Effector memory CD4-positive, alpha-beta T cell (primary cell): ENCODE measurements around the gene ARHGEF11.

Experiments
- DNase-seq, 3 donors: peaks; one replicate each; pipeline ENCODE4 v3.0.0-alpha.2; 2020
- H3K27ac ChIP-seq: 2 replicates; pipeline ENCODE4 v1.7.0; 2013; ENCODE audit warnings: mild to moderate bottlenecking, low read length, moderate library complexity; ENCODE audit not compliant: insufficient read depth, poor library complexity, severe bottlenecking
- H3K27me3 ChIP-seq: replicated peaks from 2 replicates; pipeline ENCODE4 v1.7.0; 2013; ENCODE audit warnings: mild to moderate bottlenecking, low read length; ENCODE audit not compliant: insufficient read depth, control insufficient read depth, poor library complexity, severe bottlenecking
- H3K36me3 ChIP-seq: 2 replicates; pipeline ENCODE4 v1.7.0; 2013; ENCODE audit warnings: mild to moderate bottlenecking, low read length, moderate library complexity; ENCODE audit not compliant: control insufficient read depth, insufficient read depth
- H3K4me1 ChIP-seq: 2 replicates; pipeline ENCODE4 v1.7.0; 2013; ENCODE audit warnings: low read length, mild to moderate bottlenecking; ENCODE audit not compliant: control insufficient read depth, insufficient read depth, poor library complexity, severe bottlenecking
- H3K4me3 ChIP-seq: 2 replicates; pipeline ENCODE4 v1.7.0; 2013; ENCODE audit warnings: low read length, low read depth, mild to moderate bottlenecking; ENCODE audit not compliant: insufficient read depth, poor library complexity, severe bottlenecking
- H3K9me3 ChIP-seq: 2 replicates; pipeline ENCODE4 v1.7.0; 2013; ENCODE audit warnings: mild to moderate bottlenecking, low read length, moderate library complexity; ENCODE audit not compliant: control insufficient read depth

Gene ARHGEF11

DNA sequence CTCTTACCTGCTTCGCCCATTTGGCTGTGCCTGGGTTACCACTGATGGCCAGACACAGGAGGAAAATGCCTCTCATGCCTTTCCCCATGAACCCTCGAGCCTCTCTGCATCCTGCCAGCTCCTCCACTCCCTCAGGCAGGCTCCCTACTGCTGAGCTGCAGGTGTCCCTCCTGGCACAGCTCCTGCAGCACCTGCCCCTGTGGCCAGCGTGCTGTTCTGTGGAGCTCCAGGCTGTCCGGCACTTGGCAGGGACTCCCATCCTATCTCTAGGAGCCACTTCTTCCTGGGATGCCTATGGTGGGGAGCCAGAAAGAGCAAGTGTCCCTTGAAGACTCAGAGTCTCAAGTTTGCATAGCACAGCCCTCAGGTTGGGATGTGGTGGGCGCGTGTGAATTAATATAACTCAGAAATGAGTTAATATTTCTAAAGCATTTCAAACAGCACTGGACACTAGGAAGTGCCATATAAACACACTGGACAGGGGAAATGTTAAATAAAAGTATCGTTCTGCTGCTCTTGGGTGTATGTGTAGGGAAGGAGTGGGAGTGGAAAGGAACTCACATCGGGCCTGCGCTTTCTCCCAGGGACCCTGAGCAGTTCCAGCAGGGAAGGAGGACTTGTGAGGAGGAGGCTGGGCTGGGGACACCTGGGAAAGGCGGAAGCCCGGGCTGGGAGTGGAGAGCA, 122.4 kb downstream of the ARHGEF11 start:
- H3K4me1 ChIP-seq: peaks cover 22% of the 10 kb centered on the region
- no peaks in the 10 kb centered on the region for H3K36me3 ChIP-seq
- no peak overlapping the region for H3K4me3 ChIP-seq
- no peak for DNase-seq
- H3K27me3 ChIP-seq: peaks cover 71% of the 10 kb centered on the region
- H3K27ac ChIP-seq: no peak overlapping the region
- no peaks in the 10 kb centered on the region for H3K9me3 ChIP-seq

DNA sequence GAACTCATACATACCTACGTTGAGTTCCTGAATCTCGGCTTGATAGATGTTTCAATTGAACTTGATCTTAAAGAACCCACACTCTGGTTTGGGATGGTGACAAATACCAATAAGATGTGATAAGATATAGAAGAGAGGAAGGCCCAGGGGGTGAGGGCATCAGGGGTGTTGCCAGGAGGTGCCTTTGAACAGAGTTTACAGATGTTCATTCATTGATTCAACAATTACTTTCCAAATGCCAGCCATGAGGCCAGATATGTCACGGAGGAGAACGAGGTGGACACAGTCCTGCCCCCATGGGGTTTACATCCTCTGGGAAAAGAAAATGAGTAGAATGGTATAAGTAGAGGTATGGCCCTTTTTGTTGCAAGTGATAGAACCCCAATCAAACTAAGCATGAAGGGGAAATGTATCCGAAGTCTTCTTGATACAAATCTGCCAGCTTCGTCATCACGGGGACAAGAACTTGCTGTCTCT, 124.5 kb downstream of the ARHGEF11 start:
- H3K36me3 ChIP-seq: no peaks in the 10 kb centered on the region
- no peaks in the 10 kb centered on the region for H3K9me3 ChIP-seq
- H3K4me1 ChIP-seq: peaks cover 10% of the 10 kb centered on the region
- no peak overlapping the region for H3K27ac ChIP-seq
- peaks cover 56% of the 10 kb centered on the region for H3K27me3 ChIP-seq
- H3K4me3 ChIP-seq: no peak overlapping the region
- no peak for DNase-seq

GRCh38 chr1:156920233-156921052, 125.1 kb downstream of the ARHGEF11 start, which contains the start of gene LRRC71:
TSS of gene LRRC71 (plus strand) at chr1:156920632. CDS start at chr1:156920804, 172 bp downstream.
- H3K36me3 ChIP-seq: no peaks in the 10 kb centered on the region
- H3K27me3 ChIP-seq: peaks cover 53% of the 10 kb centered on the region
- peaks cover 10% of the 10 kb centered on the region for H3K4me1 ChIP-seq
- DNase-seq: peak in 2 of 3 donors; percentile 15 to 19
- H3K9me3 ChIP-seq: no peaks in the 10 kb centered on the region
- no peak within 1 kb of the TSS for H3K27ac ChIP-seq
- H3K4me3 ChIP-seq: no peak within 1 kb of the TSS

GRCh38 chr1:156914440-156914856, 131.1 kb downstream of the ARHGEF11 start:
- H3K9me3 ChIP-seq: no peaks in the 10 kb centered on the region
- H3K27me3 ChIP-seq: peaks cover 7% of the 10 kb centered on the region
- no peak for DNase-seq
- no peaks in the 10 kb centered on the region for H3K4me1 ChIP-seq
- H3K27ac ChIP-seq: no peak overlapping the region
- no peaks in the 10 kb centered on the region for H3K36me3 ChIP-seq
- no peak overlapping the region for H3K4me3 ChIP-seq

GRCh38 chr1:156913809-156914387, 131.6 kb downstream of the ARHGEF11 start:
- DNase-seq: no peak
- Histone ChIP-seq H3K4me1 (no peaks in the 10 kb centered on the region), H3K36me3 (no peaks in the 10 kb centered on the region), H3K27me3 (peaks cover 7% of the 10 kb centered on the region), H3K4me3 (no peak overlapping the region), H3K27ac (no peak overlapping the region), H3K9me3 (no peaks in the 10 kb centered on the region)

- no peaks in the 10 kb centered on the region for H3K4me1 ChIP-seq
- H3K27ac ChIP-seq: no peak overlapping the region
- H3K36me3 ChIP-seq: no peaks in the 10 kb centered on the region
- peaks cover 7% of the 10 kb centered on the region for H3K27me3 ChIP-seq
- DNase-seq: no peak
- H3K9me3 ChIP-seq: no peaks in the 10 kb centered on the region
- no peak overlapping the region for H3K4me3 ChIP-seq
Observed at GRCh38 chr1:156912861-156913808, 132.4 kb downstream of the ARHGEF11 start.

GRCh38 chr1:156912310-156912709, 133.2 kb downstream of the ARHGEF11 start:
- Histone ChIP-seq H3K27me3 (peaks cover 7% of the 10 kb centered on the region), H3K4me1 (no peaks in the 10 kb centered on the region), H3K9me3 (no peaks in the 10 kb centered on the region), H3K27ac (no peak overlapping the region), H3K36me3 (no peaks in the 10 kb centered on the region), H3K4me3 (no peak overlapping the region)
- DNase-seq: no peak

- H3K27me3 ChIP-seq: peaks cover 7% of the 10 kb centered on the region
- H3K4me3 ChIP-seq: no peak overlapping the region
- DNase-seq: no peak
- no peaks in the 10 kb centered on the region for H3K36me3 ChIP-seq
- H3K27ac ChIP-seq: no peak overlapping the region
- H3K9me3 ChIP-seq: no peaks in the 10 kb centered on the region
- H3K4me1 ChIP-seq: no peaks in the 10 kb centered on the region
Observed at GRCh38 chr1:156911577-156912298, 133.8 kb downstream of the ARHGEF11 start.

DNA sequence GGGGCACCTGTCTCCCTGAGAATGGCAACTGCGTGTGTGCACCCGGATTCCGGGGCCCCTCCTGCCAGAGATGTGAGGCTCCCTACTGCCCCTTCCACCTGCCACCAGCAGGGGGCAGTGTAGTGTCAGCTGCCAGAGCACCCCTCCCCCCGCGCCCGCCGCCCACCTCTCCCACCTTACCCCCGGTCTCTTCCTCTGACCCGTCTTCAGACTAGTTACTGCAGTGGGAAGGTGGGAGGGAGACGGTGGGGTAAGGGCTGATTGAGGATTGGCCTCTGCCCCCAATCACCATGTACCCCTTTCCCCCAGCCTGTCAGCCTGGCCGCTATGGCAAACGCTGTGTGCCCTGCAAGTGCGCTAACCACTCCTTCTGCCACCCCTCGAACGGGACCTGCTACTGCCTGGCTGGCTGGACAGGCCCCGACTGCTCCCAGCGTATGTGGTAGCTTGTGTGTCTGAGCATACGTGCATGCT, 135.2 kb downstream of the ARHGEF11 start:
- no peaks in the 10 kb centered on the region for H3K9me3 ChIP-seq
- no peak overlapping the region for H3K27ac ChIP-seq
- peaks cover 7% of the 10 kb centered on the region for H3K27me3 ChIP-seq
- DNase-seq: peak; percentile 27 to 31 (median 28)
- no peaks in the 10 kb centered on the region for H3K36me3 ChIP-seq
- no peaks in the 10 kb centered on the region for H3K4me1 ChIP-seq
- H3K4me3 ChIP-seq: no peak overlapping the region
